Thyroid gland (tissue), 4 donors: ENCODE measurements around the gene EIF4B.

Source experiments
- CTCF ChIP-seq, 6 experiments: fragments of 200-600 bp in 3 of 6; fragments of 450-650 bp in 3 of 6; sonication (generic) in 3 of 6; IDR thresholded peaks; one replicate each; pipeline ENCODE4 v1.5.1; 2016 to 2019; ENCODE audit warnings: antibody characterized with exemption in 6 of 6, mild to moderate bottlenecking in 2 of 6, inconsistent platforms in 1 of 6, moderate library complexity in 1 of 6
- POLR2A ChIP-seq, 2 donors: fragments of 450-650 bp; IDR thresholded peaks; one replicate each; pipeline ENCODE4 v1.6.1; 2017; ENCODE audit warnings: antibody characterized with exemption in 2 of 2, mild to moderate bottlenecking in 2 of 2, moderate library complexity in 1 of 2

GRCh38 chr12:53090554-53090953, 84.3 kb downstream of the EIF4B start:
- TF ChIP-seq POLR2A (IDR thresholded peaks at IDR 0.05): no peak
- no peak for TF ChIP-seq CTCF (IDR thresholded peaks at IDR 0.05)
